IPS DF 19.7 (cell line): ENCODE measurements around the gene KLHL29.

Source experiments
- DNase-seq: peaks from one replicate; pipeline ENCODE4 v3.0.0-alpha.2; 2013; ENCODE audit warnings: low read depth, low spot score

The KLHL29 gene

DNA sequence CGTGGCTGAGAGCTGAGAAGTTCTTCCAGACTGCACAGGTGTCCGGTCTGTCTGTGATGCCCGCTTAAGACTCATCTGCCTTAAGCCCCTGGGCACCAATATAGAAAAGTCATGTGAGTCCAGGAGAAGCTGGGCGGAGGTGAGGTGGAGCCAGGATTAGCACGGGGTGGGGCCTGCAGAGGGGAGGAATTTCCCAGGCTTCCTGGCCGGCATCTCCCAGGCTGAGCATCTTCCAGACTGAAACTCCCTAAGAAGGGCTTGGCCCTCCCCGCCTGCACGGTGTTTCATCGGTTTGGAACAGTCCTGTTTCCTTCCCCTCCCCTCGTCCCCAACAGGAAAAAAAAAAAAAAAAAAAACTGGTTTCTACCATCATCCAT is 271.6 kb downstream of the KLHL29 start:
- DNase-seq: no peak

DNA sequence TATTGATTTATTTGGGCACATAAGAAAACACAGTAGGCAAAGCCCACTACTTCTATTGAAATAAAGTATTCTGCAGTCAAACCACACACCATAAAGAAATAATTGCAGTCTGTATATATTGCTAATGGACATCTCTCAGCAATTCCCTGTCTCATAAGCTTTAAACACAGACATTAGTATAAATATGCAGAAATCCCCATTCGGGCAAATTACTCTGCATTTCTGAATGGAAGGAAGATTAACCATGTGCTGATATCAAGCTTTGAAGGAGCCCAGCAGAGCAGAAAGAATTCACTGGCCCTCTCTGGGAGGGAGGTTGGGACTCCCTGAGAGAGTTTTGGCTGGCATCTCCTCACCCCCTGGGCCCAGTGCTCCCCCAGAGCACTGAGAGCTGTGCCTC is 272.4 kb downstream of the KLHL29 start:
- DNase-seq: no peak

DNA sequence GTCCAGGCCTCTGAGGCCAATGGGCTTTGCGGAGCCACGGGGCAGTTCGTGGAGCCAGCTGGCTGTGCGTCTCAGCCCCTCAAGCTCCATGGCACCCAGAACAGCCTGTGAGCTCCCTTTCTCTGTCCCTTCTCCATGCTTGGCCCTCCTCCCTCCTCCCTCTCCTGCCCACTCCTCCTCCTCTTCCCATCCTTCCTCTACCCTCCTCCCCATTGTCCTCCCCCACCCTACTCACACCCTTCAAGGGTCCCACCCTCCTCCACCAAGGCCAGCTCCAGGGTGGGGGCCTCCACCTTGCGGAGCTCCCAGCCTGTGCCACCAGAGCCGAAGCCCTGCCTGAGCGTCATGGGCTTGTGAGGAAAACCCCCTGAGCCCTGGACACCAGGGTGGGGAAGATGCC is 273.0 kb downstream of the KLHL29 start:
- DNase-seq: no peak

DNA sequence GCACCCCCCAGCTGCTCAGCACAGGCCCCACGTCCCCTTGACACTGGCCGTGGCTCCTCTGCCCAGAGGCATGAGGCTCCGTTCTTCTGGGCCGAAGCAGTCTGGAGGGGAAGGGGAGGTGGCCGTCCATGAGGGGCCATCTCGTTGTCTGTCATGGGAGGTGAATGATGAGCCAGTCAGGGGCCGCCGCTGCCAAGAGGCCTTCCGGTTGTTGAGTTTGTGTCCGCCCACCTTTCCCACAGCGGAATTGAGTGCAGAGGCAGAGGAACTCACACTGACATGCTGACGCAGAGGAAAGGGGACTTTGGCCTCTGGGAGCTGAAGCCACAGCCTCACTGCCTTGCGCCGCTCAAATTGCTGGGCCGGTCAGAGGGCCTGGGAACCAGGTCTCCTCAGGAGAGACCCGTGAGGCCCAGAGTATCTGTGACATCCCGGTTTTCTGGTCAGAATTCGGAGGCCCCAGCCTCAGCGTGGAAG is 273.5 kb downstream of the KLHL29 start:
- DNase-seq: no peak

DNA sequence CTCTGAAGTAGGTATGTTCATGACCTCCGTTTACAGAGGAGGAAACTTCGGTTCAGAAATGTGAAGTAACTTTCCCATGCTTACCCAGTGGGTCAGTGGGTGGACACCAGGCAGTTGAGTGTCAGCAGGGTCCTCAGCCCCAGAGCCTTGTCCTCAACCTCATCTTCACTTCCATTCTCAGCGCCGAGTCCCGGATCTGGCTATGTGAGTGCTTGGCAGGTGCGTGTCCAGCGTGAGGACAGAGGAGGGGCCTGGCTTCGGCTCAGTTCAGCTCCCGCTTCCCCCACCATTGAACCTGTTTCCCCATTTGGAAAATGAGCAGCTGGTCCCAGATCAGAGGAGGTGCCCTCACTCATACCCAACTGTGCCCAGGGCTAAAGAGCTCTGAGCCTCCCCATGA is 274.3 kb downstream of the KLHL29 start:
- DNase-seq: no peak

DNA sequence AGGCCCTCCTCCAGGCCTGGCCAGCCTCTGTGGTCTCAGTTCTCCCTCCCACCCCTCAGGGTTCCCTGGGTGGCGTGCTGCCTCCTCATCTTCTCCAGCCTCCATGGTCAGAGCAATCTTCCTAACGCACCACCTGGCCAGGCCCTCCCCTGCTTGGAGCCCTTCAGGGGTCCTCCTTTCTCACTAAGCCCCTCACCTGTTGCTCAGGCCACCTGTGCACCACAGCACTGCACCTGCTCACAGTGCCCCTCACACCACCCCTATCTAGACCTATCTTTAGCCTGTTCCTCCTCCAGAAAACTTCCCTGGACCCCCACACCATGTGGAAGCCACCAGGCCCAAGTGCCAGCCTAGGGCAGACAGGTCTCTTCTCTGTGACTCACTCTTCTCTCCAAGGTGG is 274.8 kb downstream of the KLHL29 start:
- no peak for DNase-seq

DNA sequence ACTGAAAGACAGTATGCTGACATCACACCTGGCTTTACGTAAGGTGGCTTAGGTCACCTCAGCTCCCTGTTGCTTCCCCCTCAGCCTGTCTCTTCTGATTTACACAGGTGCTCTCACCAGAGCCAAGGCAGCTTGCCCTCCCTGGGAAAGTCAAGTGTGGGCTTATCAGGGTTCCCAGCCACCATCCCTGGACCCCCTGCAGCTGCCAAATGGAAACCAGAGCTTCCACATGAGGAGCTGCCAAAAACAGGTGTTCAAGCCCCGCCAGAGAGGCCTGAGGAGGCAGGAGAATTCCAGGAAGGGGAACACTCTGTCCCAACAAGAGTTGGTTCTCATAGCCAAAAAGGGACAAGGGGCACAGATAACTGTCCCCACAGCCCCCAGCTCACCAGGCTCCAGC is 275.3 kb downstream of the KLHL29 start:
- no peak for DNase-seq

DNA sequence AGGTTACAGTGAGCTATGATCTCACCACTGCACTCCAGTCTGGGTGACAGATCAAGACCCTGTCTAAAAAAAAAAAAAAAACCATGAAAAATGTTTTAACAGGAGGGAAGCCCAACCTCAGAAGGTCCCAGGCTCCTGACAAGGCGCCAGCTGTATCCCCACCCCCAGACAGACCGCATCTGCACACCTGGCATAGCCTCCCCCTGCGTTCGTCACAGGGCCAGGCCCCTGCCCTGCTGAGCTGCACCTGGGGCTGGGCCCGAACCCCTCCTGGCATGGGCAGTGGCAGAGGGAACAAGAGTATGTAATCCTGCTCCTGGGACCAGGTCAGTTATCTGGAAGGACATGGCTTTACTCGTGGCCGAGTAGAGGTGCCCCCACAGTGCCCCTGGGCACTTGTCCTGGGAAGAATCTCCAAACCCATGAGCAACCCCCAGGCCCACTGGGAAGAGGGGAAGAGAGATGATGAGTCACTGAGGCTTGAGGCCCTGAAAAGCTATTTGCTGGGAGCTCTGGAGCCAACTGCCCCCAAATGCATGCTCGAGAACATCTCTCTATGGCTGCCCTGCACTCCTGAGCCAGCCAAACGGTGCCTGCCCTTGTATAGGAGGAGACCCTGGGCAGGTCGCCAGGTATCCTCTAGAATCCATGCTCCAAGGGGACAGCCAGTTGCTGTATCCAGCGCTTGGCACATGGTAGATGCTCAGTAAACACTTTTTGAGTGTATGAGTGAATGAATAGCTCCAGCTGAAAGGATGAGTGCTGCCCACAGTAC is 276.5 kb downstream of the KLHL29 start:
- no peak for DNase-seq

DNA sequence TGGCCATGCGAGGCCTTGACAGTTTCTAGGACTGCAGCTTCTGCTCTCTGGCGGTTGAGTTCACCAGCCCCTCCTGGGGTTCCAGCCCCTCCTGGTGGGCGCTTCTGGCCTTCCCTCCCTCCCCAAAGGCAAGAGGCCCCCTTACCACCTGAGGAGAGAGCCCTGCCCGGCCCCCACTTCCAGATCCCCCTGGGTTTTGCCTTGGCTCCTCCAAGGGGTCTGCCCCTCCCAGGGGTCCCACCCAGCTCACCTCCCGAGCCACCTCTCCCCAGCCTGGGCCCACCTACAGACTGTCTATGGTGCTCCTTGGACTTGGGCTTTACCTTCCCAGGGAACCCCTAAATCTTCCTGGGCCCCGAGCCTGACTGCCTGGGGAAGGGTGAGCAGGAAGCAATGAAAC is 277.5 kb downstream of the KLHL29 start:
- DNase-seq: no peak

DNA sequence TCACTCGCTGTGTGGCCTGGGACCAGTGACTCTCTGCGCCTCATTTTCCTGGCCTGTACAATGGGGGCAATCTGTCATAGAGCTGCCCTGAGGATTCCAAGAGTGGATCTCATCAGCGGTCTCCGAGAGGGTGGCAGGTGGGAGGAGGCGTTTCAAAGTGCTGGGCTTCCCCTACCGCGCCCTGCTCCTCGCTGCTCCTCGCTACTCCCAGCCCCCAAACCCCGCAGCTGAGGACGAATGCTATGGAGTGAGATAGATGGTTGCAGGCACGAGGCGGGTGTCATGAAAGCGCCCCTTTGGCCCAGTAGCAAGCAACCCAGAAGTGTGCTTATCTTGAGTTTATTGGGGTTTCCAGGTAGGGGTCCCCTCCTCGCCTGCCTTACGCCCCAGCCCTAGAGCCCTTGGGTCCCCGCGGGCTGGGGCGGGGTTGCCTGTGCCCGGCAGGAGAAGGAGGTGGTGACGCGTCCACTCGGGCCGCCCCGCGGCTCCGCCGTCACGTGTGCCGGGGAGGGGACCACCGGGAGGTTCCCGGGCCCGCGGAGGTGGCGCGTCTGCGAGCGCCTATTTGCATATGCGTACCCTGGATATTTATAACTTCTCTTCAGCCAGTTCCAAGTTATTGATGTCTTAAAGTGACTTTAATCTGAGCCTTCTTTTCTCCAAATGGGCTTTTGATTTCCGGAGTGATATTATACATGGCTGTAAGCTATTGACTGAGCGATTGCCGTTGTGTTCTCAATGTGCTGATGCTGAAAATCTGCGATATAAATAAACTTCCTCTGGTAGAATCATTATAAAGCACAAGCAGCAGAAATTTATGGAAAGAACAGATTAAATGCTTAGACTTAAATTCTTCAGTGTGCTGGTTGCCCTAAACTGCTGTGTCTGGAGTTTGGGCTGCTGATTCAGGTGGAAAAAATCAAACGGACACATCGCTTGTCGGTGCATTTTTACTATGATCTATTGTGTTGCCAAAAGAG is 278.3 kb downstream of the KLHL29 start:
- no peak for DNase-seq

DNA sequence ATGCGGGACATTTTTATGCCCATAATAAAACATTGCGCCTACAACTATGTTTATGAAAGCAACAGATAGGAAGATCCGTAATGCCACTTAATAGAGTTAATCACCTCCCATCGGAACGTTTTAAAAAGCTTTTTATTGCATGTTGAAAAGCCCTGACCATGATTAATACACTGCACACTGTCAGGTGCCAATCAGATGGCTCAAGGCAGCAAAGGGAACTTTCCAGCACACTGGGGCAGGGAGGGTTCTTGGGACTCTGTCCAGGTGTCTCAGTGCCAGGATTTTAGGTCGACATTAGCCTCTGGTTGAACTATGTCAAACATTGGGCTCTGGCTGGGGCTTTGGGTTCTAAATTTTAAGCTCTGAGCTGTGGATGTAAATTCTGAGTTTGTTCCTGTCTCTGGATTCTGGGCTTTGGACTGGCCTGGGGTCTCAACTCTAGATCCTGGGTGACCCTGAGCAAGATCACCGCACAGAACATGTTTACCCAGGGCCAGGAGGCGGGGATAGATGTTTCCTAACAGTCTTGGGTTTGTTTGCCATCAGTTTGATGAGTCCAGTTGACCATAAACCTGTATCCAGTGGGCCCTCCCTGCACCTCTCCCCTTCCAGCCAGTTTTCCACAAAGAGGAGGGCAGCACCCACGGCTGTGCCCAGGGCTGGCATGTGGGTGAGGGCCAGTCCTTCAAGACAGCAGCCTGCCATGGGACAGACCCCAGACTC is 279.2 kb downstream of the KLHL29 start:
- DNase-seq: no peak

DNA sequence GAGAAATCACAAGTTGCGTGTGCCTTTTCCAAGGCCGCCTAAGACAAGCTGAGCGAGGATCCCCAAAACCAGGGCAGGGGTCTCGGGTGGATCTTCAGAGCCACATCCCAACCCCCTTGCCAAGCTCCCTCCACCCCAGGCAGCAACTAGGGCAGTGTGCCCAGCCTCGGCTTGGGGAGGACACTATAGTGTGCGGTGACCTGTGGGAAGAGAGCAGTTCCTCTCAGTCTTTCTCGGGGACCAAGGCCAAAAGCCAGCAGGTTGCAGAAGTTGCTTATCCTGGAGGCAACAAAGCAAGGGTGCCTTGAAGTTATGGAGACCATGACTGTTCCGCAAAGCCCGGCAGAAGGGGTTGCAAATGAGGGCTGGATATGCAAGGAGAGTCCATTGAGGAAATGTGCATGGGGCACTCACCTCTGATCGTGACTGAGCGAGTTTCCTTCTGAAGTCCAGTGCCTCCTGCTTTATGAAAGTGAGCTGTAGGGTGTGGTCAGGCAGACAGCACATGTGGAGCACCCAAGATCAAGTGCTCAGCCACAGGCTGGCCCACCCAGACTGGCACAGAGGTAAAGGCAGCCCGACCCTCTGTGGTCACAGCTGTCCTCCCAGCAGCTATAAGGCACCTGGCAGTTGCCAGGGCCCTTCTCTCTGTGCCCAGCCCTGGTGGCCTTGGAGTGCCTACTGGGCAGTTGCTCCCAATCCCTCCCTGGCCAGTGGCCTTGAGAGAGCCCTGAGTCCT is 281.4 kb downstream of the KLHL29 start:
- no peak for DNase-seq

DNA sequence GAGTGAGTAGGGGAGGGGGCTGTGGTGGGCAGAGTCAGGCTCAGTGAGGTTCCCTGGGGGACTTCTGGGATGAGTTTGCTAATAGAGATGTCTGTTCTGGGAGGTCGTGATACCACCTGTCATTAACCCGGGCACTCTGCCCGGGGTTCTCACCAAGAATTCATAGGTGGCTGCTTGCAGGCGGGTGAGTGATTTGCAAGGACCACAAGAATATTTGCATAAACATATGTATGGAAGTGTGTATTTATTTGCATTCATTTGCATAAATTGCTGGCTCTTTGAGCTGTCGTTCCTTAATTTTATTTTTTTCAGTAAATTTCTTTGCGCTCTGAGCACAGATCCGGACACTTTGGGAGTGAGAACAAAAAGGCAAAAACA is 282.0 kb downstream of the KLHL29 start:
- no peak for DNase-seq

DNA sequence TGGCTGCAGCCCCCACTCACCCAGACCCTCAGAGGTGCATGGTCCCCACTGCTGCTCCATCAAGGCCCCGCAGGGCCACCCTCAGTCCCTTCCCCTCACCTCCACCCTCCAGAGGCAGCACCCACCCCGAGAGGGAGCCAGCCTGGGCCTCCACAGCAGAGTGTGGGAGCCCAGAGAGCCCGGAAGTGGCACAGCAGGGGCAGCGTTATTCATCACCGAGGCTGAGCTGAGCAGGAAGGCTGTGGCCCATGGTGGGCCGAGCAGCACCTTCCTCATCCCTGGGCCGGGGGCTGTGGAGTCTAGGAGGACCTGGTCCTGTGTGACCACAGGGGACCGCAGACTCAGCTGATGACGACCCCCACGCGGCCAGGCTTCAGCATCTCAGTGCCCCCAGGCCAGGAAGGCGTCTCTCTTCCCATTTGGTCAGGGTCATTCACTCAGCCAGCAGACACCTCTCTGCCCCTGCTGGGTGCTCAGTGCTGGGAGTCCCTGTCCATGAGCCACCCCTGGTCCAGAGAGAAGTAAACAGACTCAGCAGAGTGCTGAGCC is 283.9 kb downstream of the KLHL29 start:
- no peak for DNase-seq

DNA sequence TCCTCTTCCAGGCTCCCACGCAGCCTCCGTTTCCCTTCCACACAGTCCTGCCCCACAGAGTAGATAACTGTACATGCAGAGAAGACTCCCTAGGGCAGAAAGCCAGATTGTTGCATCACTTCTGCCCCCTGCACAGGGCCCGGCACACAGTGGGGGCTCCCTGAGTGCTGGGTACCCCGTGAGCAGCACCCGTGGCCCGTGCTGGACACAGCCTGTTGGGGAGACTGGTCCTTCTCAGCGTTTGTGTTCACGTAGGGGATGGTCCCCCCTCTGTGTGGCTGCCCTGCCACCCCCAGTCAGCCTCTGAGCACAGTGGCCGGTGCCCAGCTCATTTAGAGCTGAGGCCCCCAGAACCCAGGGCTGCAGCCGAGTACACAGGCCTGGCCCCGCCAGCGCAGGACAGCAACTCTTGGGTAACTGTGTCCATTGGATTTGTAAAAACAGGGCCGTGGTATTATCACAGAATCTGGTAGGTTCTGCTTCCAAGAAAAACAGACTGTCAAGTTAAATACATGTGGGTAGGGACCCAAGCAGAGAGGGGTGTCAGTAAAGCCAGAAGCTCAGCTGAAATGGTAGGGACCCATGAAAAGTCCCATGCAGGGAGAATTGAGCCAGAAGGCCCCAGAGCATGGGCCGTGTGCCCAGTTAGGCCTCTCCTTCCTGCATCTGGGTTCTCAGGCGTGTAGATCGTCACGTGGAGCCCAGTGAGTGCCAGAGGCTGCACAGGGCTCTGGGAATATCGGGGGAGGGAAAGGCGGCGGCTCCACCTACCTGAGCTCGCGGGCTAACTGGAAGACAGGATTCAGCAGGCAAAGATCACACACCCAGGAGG is 284.6 kb downstream of the KLHL29 start:
- no peak for DNase-seq

DNA sequence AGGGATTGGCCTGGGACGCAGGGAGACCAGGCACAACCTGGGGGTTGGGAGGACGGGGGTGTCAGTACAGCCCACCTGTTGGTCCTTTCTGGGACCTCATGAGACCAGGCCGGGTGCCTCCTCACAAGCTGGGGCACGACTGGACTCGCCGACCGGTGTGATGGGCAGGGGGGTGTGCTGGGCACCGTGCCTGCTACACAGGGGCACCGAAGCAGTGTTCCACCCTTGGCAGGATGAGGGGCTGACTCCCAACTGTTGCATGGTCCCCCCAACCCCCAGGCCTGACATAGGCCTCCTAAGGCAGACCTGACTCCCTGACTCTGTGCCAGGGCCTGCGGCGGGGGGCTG is 285.2 kb downstream of the KLHL29 start:
- no peak for DNase-seq

DNA sequence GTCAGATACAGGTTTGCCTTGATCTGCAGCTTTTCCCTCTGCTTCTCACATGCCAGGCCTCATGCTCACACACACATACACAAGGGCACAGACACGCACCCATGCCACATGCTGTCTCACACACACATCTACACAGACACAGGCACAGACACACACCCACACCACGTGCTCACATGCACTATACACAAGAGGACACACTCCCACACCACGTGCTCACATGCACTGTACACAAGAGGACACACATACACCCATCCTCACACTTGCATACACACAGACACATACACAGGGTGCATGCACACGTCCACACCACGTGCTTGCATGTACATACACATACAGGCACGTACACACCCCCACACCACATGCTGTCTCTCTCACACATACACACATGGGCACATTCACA is 288.1 kb downstream of the KLHL29 start:
- DNase-seq: no peak

DNA sequence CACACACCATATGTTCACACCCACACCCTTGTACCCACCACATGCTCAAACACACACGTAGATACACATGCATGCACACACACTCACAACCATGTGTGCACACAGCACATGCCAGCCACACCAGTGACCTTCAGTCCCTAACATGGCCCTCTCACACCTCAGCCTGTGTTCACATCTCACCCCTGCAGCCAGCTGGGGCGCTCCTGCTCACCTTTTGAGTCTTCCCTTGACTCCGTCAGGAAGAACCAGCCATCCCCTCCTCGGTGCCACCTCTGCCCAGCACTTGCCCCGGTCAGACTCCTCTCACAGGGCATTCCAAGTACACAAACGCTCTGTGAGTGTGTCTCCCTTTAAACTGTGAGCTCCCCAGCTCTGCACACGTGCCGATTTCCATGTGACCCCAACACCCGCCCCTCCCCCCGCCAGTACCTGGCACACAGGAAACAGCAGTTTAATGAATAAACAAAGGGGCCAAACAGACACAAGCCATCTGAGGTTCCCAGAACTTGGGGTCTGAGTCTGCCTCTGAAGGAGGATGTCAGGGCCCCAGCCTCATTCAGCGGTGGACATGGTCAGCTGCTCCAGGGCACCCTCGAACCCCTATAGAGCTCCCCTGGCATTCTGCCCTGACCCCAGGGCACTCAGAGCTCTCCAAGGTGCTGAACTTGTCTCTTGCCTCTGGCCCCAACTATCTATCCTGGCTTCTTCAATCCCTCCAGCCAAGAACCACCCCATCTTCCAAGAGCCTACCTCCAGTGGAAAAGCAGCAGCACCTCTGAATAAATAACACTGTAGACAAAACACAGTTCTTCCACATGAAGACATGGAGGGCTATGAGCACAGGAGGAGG is 289.1 kb downstream of the KLHL29 start:
- no peak for DNase-seq

DNA sequence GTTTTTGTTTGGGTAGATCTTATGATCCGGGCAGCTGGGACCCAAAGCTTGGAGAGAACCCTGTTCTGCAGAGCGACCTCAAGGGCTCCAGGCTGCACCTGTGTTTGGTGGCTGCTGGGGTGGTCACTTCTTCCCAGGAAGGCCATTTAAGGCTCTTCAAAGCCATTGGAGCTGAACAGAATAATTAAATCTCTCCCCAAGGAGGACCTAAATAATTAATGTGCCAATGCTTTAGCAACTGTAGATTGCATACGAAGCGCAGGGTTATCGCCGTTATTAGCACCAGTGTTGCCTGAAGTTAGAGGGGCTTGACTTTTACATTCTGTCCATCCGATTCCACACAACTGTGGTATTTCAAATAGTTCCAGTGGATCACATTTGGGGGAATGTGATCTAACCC is 290.5 kb downstream of the KLHL29 start:
- DNase-seq: no peak
